ENCODE results near the gene AKAP8L. TPM values are rescaled to one million over a fixed set of nuclear protein-coding genes. Genes with fewer than 3 reads are reported as not detected.
A peak's percentile ranks its signal among the peaks of the same experiment; 100 is the strongest.

AKAP8L gene
- total RNA-seq, 2 experiments from 2014 or later, result 83.8 to 86.7 TPM

GRCh38 chr19:15438124-15438496 is 19.3 kb upstream of the AKAP8L start:
- Mint-ChIP-seq H3K27ac (no peak overlapping the region), H3K9me3 (ENCODE audit: insufficient read depth) (no peaks in the 10 kb centered on the region), H3K4me3 (no peak overlapping the region), H3K27me3 (ENCODE audit: low read depth) (no peaks in the 10 kb centered on the region), H3K4me1 (ENCODE audit: low read depth) (peaks cover 11% of the 10 kb centered on the region), H3K36me3 (ENCODE audit: low read depth) (peaks cover 3% of the 10 kb centered on the region)
- POLR2A ChIA-PET, result interaction anchor here (1.1 kb wide), 1 partner anchor 16 kb away, joined by 3 read pairs; no protein-coding TSS in a partner anchor
- no peak for DNase-seq
- ATAC-seq, result no peak
- CTCF ChIA-PET, result interaction anchor here (3.5 kb wide), 1 partner anchor 19 kb away, joined by 18 read pairs; the partner anchor contains the start of gene AKAP8L

- no peak for DNase-seq
- POLR2A ChIA-PET, result interaction anchor here (1.1 kb wide), 1 partner anchor 17 kb away, joined by 3 read pairs; no protein-coding TSS in a partner anchor
- peaks cover 5% of the 10 kb centered on the region for H3K36me3 Mint-ChIP-seq (ENCODE audit: low read depth)
Observed at GRCh38 chr19:15437355-15438123, 18.8 kb upstream of the AKAP8L start.

GRCh38 chr19:15436826-15437110 is 18.0 kb upstream of the AKAP8L start:
- Mint-ChIP-seq H3K36me3 (ENCODE audit: low read depth) (peaks cover 8% of the 10 kb centered on the region), H3K4me3 (no peak overlapping the region), H3K27ac (no peak overlapping the region), H3K9me3 (ENCODE audit: insufficient read depth) (no peaks in the 10 kb centered on the region), H3K27me3 (ENCODE audit: low read depth) (no peaks in the 10 kb centered on the region), H3K4me1 (ENCODE audit: low read depth) (peaks cover 18% of the 10 kb centered on the region)
- POLR2A ChIA-PET, result interaction anchor here (0.6 to 1.2 kb wide), 3 partner anchors 20 to 58 kb away, joined by 3 to 6 read pairs (median 3); no protein-coding TSS in a partner anchor
- ATAC-seq, result no peak
- DNase-seq, result no peak
- CTCF ChIA-PET, result interaction anchor here (0.9 to 3.5 kb wide), 4 partner anchors 18 to 177 kb away, joined by 3 to 18 read pairs (median 4); partner anchors contain the start of gene AKAP8L

More at GRCh38 chr19:15437355-15438123, 18.8 kb upstream of the AKAP8L start:
- Mint-ChIP-seq H3K4me3 (no peak overlapping the region), H3K27me3 (ENCODE audit: low read depth) (no peaks in the 10 kb centered on the region), H3K4me1 (ENCODE audit: low read depth) (peaks cover 15% of the 10 kb centered on the region), H3K27ac (no peak overlapping the region), H3K9me3 (ENCODE audit: insufficient read depth) (no peaks in the 10 kb centered on the region)
- ATAC-seq, result no peak
- CTCF ChIA-PET, result interaction anchor here (0.8 to 3.5 kb wide), 4 partner anchors 18 to 118 kb away, joined by 3 to 18 read pairs (median 4); partner anchors contain the start of gene AKAP8L

- peaks cover 23% of the 10 kb centered on the region for H3K4me1 Mint-ChIP-seq (ENCODE audit: low read depth)
- POLR2A ChIA-PET, result interaction anchor here (0.6 to 1.3 kb wide), 8 partner anchors 14 to 764 kb away, joined by 3 to 6 read pairs (median 3); partner anchors contain the start of gene AKAP8L
- no peak for DNase-seq
- no peaks in the 10 kb centered on the region for H3K27me3 Mint-ChIP-seq (ENCODE audit: low read depth)
- no peak for ATAC-seq
- H3K27ac Mint-ChIP-seq, result no peak overlapping the region
- peaks cover 11% of the 10 kb centered on the region for H3K36me3 Mint-ChIP-seq (ENCODE audit: low read depth)
- H3K4me3 Mint-ChIP-seq, result no peak overlapping the region
- CTCF ChIA-PET, result interaction anchor here (0.9 to 3.5 kb wide), 6 partner anchors 17 to 177 kb away, joined by 3 to 18 read pairs (median 4); partner anchors contain the start of genes AKAP8L and RASAL3
- no peaks in the 10 kb centered on the region for H3K9me3 Mint-ChIP-seq (ENCODE audit: insufficient read depth)
Observed at GRCh38 chr19:15436012-15436825, 17.4 kb upstream of the AKAP8L start.

GRCh38 chr19:15433519-15434069 is 14.8 kb upstream of the AKAP8L start:
- DNase-seq, result no peak
- Mint-ChIP-seq H3K4me1 (ENCODE audit: low read depth) (peaks cover 34% of the 10 kb centered on the region), H3K4me3 (peak overlapping the region; percentile 98), H3K27ac (peak overlapping the region; percentile 98), H3K27me3 (ENCODE audit: low read depth) (no peaks in the 10 kb centered on the region), H3K9me3 (ENCODE audit: insufficient read depth) (no peaks in the 10 kb centered on the region), H3K36me3 (ENCODE audit: low read depth) (peaks cover 16% of the 10 kb centered on the region)
- ChIA-PET POLR2A (interaction anchor here (0.6 to 2.0 kb wide), 10 partner anchors 9 to 703 kb away, joined by 3 to 18 read pairs (median 3); partner anchors contain the start of gene AKAP8L), CTCF (interaction anchor here (1.2 to 3.1 kb wide), 3 partner anchors 14 to 122 kb away, joined by 3 to 42 read pairs (median 19); partner anchors contain the start of gene AKAP8L)
- no peak for ATAC-seq

- Mint-ChIP-seq H3K4me1 (ENCODE audit: low read depth) (peaks cover 34% of the 10 kb centered on the region), H3K9me3 (ENCODE audit: insufficient read depth) (no peaks in the 10 kb centered on the region), H3K27ac (peak overlapping the region; percentile 98), H3K27me3 (ENCODE audit: low read depth) (no peaks in the 10 kb centered on the region), H3K36me3 (ENCODE audit: low read depth) (peaks cover 19% of the 10 kb centered on the region), H3K4me3 (peak overlapping the region; percentile 98)
- peak; percentile 95 for DNase-seq
- peak; percentile 89 for ATAC-seq
- CTCF ChIA-PET, result interaction anchor here (1.0 to 3.1 kb wide), 5 partner anchors 13 to 122 kb away, joined by 3 to 42 read pairs (median 7); partner anchors contain the start of gene AKAP8L
- POLR2A ChIA-PET, result interaction anchor here (0.6 to 2.0 kb wide), 11 partner anchors 8 to 704 kb away, joined by 3 to 18 read pairs (median 3); partner anchors contain the start of gene AKAP8L
Observed at GRCh38 chr19:15432629-15433518, 14.1 kb upstream of the AKAP8L start.

- ChIA-PET POLR2A (interaction anchor here (0.6 to 2.0 kb wide), 8 partner anchors 11 to 119 kb away, joined by 3 to 18 read pairs (median 4); partner anchors contain the start of gene AKAP8L), CTCF (interaction anchor here (1.0 to 4.0 kb wide), 6 partner anchors 12 to 123 kb away, joined by 3 to 42 read pairs (median 13); partner anchors contain the start of gene AKAP8L)
- Mint-ChIP-seq H3K4me1 (ENCODE audit: low read depth) (peaks cover 32% of the 10 kb centered on the region), H3K27me3 (ENCODE audit: low read depth) (no peaks in the 10 kb centered on the region), H3K36me3 (ENCODE audit: low read depth) (peaks cover 26% of the 10 kb centered on the region), H3K4me3 (peak overlapping the region; percentile 98), H3K9me3 (ENCODE audit: insufficient read depth) (no peaks in the 10 kb centered on the region), H3K27ac (peak overlapping the region; percentile 97)
- peak; percentile 43 for DNase-seq
- ATAC-seq, result peak; percentile 9
Observed at GRCh38 chr19:15432018-15432494, 13.3 kb upstream of the AKAP8L start.

- ChIA-PET CTCF (interaction anchor here (1.2 to 4.0 kb wide), 2 partner anchors 12 to 36 kb away, joined by 3 to 41 read pairs; partner anchors contain the start of gene AKAP8L), POLR2A (interaction anchor here (0.6 to 2.4 kb wide), 3 partner anchors 13 to 88 kb away, joined by 3 to 17 read pairs (median 3); partner anchors contain the start of gene AKAP8L)
- DNase-seq, result no peak
- Mint-ChIP-seq H3K27ac (peak overlapping the region; percentile 97), H3K9me3 (ENCODE audit: insufficient read depth) (no peaks in the 10 kb centered on the region), H3K4me1 (ENCODE audit: low read depth) (peaks cover 32% of the 10 kb centered on the region), H3K4me3 (peak overlapping the region; percentile 98), H3K36me3 (ENCODE audit: low read depth) (peaks cover 31% of the 10 kb centered on the region), H3K27me3 (ENCODE audit: low read depth) (no peaks in the 10 kb centered on the region)
- ATAC-seq, result no peak
Observed at GRCh38 chr19:15431396-15432017, 12.7 kb upstream of the AKAP8L start.

- no peaks in the 10 kb centered on the region for H3K9me3 Mint-ChIP-seq (ENCODE audit: insufficient read depth)
- peak overlapping the region; percentile 50 for H3K27ac Mint-ChIP-seq
- H3K36me3 Mint-ChIP-seq (ENCODE audit: low read depth), result peaks cover 39% of the 10 kb centered on the region
- CTCF ChIA-PET, result interaction anchor here (1.2 to 4.0 kb wide), 3 partner anchors 9 to 37 kb away, joined by 3 to 41 read pairs (median 3); partner anchors contain the start of gene AKAP8L
- ATAC-seq (no peak), DNase-seq (no peak)
- POLR2A ChIA-PET, result interaction anchor here (1.3 to 2.4 kb wide), 2 partner anchors 12 to 84 kb away, joined by 3 to 17 read pairs; partner anchors contain the start of gene AKAP8L
- H3K4me3 Mint-ChIP-seq, result peak overlapping the region; percentile 98
- H3K4me1 Mint-ChIP-seq (ENCODE audit: low read depth), result peaks cover 29% of the 10 kb centered on the region
- no peaks in the 10 kb centered on the region for H3K27me3 Mint-ChIP-seq (ENCODE audit: low read depth)
Observed at GRCh38 chr19:15430526-15431120, 11.8 kb upstream of the AKAP8L start.

All from activated CD8-positive, alpha-beta T cell treated with anti-CD3 and anti-CD28 coated beads, Interleukin-2, amount 10 ng/mL, durations not matched to agents 7 days and 5 days (primary cell).